ENCODE data around the gene DMKN. TPM values are rescaled to one million over a fixed set of nuclear protein-coding genes. Genes with fewer than 3 reads are reported as not detected.

DMKN gene
- total and polyA plus RNA-seq, 9 of the 15 experiments (the other 6 are each of a cell fraction or from before 2014, with no cell fraction given), result 0.36 to 0.53 TPM; not detected in 7

DNA sequence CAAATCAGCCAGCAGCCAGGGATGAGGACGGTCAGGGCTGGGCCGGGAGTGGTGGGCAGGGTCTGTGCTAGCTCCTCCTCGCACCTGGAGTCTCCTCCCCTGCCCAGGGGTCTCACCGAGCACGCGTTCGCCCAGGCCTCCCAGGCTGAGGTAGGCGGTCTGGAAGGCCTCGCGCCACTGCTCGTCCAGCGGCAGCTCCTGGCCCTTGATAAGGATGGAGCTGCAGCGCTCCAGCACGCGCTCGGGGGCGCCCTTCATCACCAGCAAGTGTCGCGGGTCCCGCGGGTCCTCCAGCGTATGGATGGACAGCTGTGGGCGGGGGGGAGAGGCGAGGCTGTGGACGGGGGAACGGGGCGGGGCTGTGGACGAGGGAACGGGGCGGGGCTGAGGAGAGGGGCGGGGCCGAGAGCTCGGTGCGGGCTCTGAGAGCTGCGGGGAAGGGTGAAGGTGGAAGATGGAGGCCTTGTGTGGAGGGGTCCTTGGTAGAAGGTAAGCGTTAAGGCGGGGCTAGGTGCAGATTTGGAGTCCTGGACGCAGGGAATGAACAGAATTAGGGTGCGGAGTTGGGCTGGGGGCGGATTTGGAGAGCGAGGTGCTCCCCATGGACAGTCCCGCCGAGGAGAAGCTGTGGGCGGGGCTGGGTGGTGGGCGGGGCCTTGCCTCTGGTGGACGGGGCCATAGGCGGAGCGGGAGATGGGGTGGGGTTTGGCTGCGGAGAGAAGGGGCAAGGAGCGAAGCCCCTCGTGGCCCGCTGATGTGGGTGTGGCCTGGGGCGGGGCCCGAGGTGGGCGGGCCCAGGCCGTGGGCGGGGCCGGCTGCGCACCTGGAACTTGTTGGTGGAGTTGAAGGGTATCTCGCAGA, 44.3 kb upstream of the DMKN start (continued):
- no peak for TF ChIP-seq ESRRB (CRISPR knock-in tag; IDR thresholded peaks at IDR 0.05; ENCODE audit: borderline replicate concordance)
- peak; percentile 92 for TF ChIP-seq L3MBTL2 (IDR thresholded peaks at IDR 0.05)
- TF ChIP-seq POLR2G (IDR thresholded peaks at IDR 0.05; ENCODE audit: low read depth, low read length), result peak; percentile 49; the same call in 1 of the 2 replicates
- peak; percentile 95 for TF ChIP-seq ZBTB7A (IDR thresholded peaks at IDR 0.05; ENCODE audit: borderline replicate concordance, control insufficient read depth, low read depth, low read length)
- 0 out of 2 replicates have a peak, but pooled peaks have one; percentile 21 for TF ChIP-seq GATA2 (CRISPR knock-in tag; IDR thresholded peaks at IDR 0.05)
- TF ChIP-seq MYC (IDR thresholded peaks at IDR 0.05; ENCODE audit: low read depth, low read length), result peak; percentile 53
- no peak for TF ChIP-seq MYC (CRISPR knock-in tag; IDR thresholded peaks at IDR 0.05; ENCODE audit: borderline replicate concordance, low read depth)
- TF ChIP-seq MEF2A (IDR thresholded peaks at IDR 0.05; ENCODE audit: control insufficient read depth, low read depth, low read length), result no peak
- TF ChIP-seq COPS2 (conservative IDR thresholded peaks at IDR 0.05), result no peak
- TF ChIP-seq PHF8 (IDR thresholded peaks at IDR 0.05; ENCODE audit: borderline replicate concordance, low read length), result peak; percentile 17; the same call in 1 of the 2 replicates
- TF ChIP-seq ATF6 (CRISPR knock-in tag; IDR thresholded peaks at IDR 0.05), result 0 out of 2 replicates have a peak, but pooled peaks have one; percentile 51
- TF ChIP-seq SP1 (CRISPR knock-in tag; IDR thresholded peaks at IDR 0.05), result peak; percentile 90
- no peak for TF ChIP-seq SRSF3 (IDR thresholded peaks at IDR 0.05; ENCODE audit: insufficient read depth, low read length)
- peak; percentile 48 for TF ChIP-seq HCFC1 (IDR thresholded peaks at IDR 0.05; ENCODE audit: low read depth, low read length)
- TF ChIP-seq NRF1 (conservative IDR thresholded peaks at IDR 0.05 in 1 of 2, IDR thresholded peaks at IDR 0.05 in 1 of 2), result peak; percentile 67 to 68
- 0 out of 2 replicates have a peak, but pooled peaks have one; percentile 39 for TF ChIP-seq ZNF12 (CRISPR knock-in tag; IDR thresholded peaks at IDR 0.05)
- TF ChIP-seq RAD21 (CRISPR knock-in tag; conservative IDR thresholded peaks at IDR 0.05 in 1 of 2, IDR thresholded peaks at IDR 0.05 in 1 of 2), result peak in 1 of 2 experiments; percentile 42; a peak in 2 of 4 replicates
- TF ChIP-seq CBX2 (IDR thresholded peaks at IDR 0.05; ENCODE audit: insufficient read depth, low read length, poor library complexity, severe bottlenecking), result no peak
- no peak for TF ChIP-seq OTX1 (CRISPR knock-in tag; IDR thresholded peaks at IDR 0.05)
- no peak for TF ChIP-seq EZH2 (IDR thresholded peaks at IDR 0.05; ENCODE audit: borderline replicate concordance, low read depth, low read length)
- TF ChIP-seq GTF2A2 (tag; IDR thresholded peaks at IDR 0.05), result no peak
- TF ChIP-seq ZNF41 (CRISPR knock-in tag; conservative IDR thresholded peaks at IDR 0.05), result no peak
- TF ChIP-seq, protein P1, sequence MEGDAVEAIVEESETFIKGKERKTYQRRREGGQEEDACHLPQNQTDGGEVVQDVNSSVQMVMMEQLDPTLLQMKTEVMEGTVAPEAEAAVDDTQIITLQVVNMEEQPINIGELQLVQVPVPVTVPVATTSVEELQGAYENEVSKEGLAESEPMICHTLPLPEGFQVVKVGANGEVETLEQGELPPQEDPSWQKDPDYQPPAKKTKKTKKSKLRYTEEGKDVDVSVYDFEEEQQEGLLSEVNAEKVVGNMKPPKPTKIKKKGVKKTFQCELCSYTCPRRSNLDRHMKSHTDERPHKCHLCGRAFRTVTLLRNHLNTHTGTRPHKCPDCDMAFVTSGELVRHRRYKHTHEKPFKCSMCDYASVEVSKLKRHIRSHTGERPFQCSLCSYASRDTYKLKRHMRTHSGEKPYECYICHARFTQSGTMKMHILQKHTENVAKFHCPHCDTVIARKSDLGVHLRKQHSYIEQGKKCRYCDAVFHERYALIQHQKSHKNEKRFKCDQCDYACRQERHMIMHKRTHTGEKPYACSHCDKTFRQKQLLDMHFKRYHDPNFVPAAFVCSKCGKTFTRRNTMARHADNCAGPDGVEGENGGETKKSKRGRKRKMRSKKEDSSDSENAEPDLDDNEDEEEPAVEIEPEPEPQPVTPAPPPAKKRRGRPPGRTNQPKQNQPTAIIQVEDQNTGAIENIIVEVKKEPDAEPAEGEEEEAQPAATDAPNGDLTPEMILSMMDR (IDR thresholded peaks at IDR 0.05 in 2 of 3, conservative IDR thresholded peaks at IDR 0.05 in 1 of 3; ENCODE audit: insufficient read depth in 2 of 3, low read depth in 1 of 3, low read length in 3 of 3), result peak; percentile 38 to 79 (median 45); a peak in 4 of 6 replicates
- peak in 1 of 2 experiments; percentile 59; a peak in 1 of 3 replicates for TF ChIP-seq CBX3 (IDR thresholded peaks at IDR 0.05; ENCODE audit: borderline replicate concordance in 1 of 2, low read length in 2 of 2)
